Activated T-cell treated with anti-CD3 and anti-CD28 coated beads for 1 hour (primary cell): ENCODE data around the gene SHROOM4.

Experiments
- DNase-seq: peaks from one replicate; pipeline ENCODE4 v3.0.0-alpha.2; 2020; ENCODE audit warnings: low read depth

SHROOM4 gene

GRCh38 chrX:50780144-50780543 lies 33.9 kb downstream of the SHROOM4 start:
- DNase-seq = no peak

DNA sequence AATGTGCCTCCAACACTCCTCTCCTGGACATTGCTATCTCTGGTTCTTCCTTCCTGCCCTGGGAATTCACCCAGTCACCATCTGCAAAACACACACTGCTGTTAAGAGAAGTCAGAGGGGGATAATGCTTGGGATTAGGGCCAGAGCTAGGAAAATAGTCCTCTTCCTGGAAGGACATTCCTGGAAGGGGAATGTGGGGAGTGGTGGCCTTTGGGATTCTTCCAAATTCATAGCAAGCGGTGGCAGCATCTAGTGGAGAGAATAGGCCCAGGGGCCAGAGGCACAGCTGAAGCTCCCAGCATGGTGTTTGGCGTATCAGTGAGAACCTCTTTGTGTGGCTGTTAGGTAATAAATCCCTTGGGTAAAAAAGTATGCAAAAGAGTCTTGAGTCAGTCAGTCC lies 34.3 kb downstream of the SHROOM4 start:
- DNase-seq = no peak

- DNase-seq = no peak
Observed at GRCh38 chrX:50778272-50778671, 35.7 kb downstream of the SHROOM4 start.

GRCh38 chrX:50776248-50776647 lies 37.7 kb downstream of the SHROOM4 start:
- DNase-seq = no peak

DNA sequence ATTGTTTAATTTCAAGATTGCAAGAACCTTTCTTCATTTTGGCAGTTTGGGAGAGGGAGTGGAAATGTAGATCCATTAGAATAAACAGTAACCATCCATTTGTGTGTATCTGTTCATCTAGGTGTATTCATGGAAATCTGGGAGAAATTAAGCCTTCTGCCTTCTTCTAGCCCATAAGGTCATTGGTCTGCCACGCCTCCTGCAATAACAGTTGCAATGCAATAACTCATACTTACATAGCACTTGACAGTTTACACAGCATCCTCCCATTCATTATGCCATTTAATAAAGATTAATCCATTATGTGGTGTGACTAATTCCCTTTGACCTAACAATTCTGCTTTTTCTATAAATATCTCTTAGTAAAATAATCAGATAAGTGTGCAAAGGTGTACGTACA lies 42.6 kb downstream of the SHROOM4 start:
- DNase-seq = no peak

- no peak for DNase-seq
Observed at GRCh38 chrX:50770702-50771101, 43.3 kb downstream of the SHROOM4 start.

DNA sequence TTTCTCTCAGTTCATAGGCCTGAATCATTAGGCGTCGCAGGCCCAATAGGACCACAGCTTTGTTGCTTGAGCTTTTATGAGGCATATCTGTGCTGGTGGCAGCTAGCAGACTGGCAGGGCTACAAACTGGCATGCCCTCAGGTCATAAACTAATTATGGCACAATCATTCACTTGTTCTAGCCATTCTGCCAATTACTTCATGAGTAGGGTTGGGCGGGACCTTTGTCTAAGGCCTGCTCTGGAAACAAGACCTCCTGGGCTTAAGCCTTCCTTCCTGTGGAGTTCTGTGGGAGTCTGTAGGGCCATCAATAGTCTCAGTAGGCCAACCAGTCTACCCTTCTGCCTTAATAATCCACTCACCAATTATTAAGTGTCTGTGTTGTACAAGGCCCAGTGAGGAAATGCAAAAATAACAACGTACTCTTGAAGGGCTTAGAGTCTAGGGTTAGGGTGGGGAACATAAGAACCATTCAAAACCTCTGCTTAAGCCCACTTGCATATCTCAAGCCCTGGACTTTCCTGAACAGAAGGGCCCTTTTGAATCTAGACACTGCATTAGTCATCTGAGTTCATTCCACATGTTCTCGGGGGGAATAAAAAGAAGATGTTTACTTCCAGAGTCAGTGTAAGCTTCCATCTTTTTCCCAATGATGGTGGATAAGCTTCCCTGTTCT lies 44.5 kb downstream of the SHROOM4 start:
- DNase-seq = no peak

- no peak for DNase-seq
Observed at GRCh38 chrX:50768801-50769200, 45.2 kb downstream of the SHROOM4 start.

DNA sequence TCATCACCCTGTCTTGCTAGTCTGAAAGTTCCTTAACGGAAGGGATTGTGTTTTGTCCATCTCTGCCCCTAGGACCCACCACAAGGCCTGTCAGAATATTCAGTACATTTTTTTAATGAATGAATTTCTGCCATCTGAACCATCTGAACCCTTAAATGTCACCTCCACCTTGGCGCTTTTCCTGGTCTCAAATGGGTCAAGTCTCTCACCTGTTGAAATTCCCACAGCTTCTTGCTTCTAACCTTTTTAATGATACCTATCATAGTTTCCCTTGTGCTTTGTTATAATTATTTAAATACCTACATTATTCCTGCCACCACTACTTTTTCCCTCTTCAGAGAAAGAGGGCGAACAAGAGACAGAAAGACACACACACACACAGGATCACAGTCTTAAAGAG lies 48.0 kb downstream of the SHROOM4 start:
- no peak for DNase-seq

GRCh38 chrX:50762578-50762977 lies 51.4 kb downstream of the SHROOM4 start:
- DNase-seq = no peak

GRCh38 chrX:50756276-50756675 lies 57.7 kb downstream of the SHROOM4 start:
- no peak for DNase-seq

DNA sequence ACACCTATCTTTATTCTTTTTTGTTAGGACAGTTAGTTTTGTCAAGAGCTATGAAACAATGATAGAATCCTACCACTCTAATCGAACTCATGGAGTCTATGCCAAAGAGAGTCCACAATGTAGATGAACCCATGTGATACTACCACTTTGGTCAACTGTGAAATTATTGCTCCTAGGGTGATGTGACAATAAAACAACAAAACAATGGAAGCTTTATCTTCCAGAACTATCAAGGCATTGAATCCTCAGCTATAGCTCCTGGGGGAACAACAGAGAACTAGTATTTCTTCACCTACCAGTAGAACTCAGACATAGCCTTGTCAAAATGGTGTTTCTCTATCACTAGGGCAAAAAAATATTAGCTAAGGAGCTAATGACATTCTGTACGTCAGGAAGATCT lies 62.9 kb downstream of the SHROOM4 start:
- no peak for DNase-seq

DNA sequence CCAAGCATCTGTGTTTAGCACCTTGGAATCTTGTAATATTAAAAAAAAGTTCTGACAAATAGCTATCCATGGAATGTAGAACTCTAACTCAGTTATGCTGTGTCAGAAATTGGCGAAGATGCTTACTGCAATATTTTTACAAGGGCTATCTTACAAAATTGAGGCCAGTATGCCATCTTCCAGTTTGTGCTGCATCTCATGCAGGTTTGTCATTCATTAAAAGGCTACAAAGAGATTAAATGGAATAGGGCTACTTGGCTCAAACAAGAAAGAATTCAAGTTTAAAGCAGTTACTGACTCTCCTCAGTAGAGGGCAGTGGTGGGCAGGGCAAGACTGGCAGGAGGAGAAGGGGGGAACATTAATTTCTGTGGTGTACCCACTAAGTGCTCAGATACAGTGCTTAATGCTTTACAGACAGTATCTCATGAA lies 66.5 kb downstream of the SHROOM4 start:
- no peak for DNase-seq

GRCh38 chrX:50736656-50737055 lies 77.3 kb downstream of the SHROOM4 start:
- no peak for DNase-seq

DNA sequence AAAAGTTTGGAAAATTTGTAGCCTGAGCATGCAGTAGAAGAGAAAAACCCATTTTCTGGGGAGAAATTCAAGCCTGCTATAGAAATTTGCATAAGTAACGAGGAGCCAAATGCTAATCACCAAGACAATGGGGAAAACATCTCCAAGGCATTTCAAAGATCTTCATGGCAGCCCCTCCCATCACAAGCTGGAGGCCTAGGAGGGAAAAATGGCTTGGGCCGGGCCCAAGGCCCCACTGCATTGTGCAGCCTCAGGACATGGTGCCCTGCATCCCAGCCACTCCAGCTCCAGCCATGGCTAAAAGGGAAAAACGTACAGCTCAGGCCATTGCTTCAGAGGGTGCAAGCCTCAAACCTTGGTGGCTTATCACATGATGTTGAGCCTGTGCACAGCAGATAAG lies 87.7 kb downstream of the SHROOM4 start:
- no peak for DNase-seq

GRCh38 chrX:50725310-50725709 lies 88.7 kb downstream of the SHROOM4 start:
- no peak for DNase-seq

DNA sequence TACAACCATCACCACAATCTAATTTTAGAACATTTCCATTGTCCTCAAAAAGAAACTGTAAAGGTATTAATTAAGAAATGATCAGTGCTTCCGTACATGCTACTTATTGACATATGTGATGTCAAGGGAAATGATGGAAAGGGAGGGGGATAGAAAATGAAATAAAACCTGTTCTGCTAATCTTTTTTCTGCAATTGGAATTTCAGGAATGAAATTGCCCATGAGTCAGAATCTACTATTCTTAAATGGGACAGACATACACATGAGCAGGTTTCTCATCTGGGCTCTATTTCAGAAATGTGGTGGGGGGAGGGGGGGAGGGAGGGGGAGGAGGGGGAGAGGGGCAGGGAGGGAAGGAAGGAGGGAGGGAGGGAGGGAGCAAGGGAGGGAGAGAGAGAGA lies 91.0 kb downstream of the SHROOM4 start:
- no peak for DNase-seq

DNA sequence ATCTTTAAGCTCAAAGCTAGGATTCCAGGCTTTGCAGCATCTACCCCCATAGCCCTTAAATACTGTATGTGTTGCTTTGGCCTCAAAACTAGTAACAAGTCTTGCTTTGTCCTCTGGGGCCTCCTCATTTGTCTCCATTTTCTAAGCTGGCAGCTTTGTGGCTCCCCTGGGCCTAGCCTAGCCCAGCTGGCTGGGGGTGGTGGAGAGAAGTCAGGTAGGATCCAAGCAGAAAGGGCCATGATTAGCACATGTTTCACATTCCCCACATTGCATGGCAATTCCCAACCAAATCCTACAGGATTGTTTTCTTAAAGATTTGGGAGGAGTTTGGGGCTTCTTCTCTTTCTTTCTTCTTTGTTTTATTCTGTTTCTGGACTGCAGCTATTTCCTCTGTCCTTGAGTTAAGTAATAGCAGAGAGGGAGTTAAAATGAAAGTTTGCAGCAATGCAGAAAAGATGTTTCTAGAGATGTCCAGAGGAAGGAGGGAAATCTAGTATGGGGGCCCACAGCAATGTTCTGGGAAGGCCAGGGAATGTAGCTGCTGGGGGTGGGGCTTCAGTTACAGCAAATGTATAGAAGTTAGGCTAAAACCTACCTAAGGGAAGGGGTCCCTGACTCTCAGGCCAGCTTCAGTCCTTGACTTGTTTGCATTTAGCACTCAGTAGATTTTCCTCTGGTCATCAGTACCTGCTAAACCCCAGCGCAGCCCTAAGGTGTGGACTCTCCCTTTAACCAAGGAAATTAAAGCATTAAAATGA lies 92.1 kb downstream of the SHROOM4 start:
- DNase-seq = no peak

DNA sequence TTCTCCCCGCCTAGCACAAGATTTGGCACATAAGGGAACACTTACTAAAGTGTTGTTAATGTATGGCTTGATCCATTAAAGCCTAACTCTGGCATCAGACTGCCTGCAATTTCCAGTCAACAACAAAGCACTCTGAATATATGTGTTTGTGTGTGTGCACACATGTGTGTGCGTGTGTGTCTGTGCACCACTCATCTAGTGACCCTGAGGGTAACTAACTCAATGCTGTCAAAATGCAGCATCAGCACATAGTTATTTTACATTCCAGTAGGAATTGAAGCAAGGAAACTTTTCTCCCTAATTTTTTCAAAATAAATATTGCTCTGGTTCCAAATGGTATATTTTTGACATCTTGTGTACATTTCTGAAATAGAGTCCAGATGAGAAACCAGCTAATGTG lies 94.4 kb downstream of the SHROOM4 start:
- DNase-seq = no peak

DNA sequence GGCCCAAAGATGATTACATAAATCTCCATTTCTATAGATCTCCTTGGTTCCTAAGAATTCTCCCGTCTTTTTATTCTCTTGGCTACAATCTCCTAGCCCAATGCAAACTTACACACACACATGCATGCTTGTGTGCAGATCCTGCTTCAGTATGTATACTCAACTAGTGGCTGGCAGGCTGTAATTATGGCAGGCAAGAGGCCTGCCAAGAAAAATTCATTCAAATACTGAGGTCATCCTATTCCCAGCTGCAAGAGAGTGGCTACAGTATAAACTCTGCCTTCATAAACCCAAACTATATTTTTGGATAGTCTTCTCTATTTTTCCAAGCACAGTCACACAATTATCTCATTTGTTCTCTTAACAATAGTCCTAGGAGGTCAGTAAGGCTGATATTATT lies 95.2 kb downstream of the SHROOM4 start:
- no peak for DNase-seq

DNA sequence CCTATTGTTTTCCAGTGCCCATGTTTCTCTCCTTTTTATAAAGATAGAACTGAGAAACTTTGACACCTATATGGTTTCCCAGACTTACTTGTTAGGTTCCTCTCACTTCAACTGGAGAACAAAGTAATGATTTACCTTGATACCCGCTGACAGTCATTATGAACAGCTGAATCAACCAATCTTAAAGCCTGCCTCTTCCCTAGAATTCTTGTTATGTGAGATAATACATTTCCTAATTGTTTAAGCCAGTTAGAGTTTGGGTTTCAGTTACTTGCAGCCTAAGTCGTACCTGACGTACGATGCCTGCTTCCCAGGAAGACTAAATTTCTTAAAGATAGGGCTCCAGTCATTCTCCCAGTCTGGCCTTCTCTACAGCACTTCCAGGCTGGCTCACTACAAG lies 97.3 kb downstream of the SHROOM4 start:
- no peak for DNase-seq

DNA sequence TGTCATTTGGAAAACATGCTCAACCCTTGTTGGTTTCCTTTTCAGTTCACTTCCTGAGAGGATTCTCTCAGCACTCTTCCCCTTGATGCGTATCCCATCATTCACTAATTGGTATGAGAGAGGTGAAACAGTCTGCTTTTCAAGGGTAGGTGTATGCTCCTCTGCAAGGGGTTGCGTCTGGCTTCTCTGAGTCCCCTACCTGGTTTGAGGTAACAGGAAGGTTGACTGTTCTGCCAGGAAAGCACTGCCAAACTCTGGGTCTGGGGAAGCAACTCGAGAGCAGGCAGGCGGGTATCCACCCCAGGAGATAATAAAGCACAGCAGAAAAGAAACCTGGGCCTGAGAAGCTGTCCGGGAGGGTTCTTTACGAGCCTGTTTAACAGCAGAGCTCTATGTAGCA lies 101.2 kb downstream of the SHROOM4 start:
- DNase-seq = no peak

GRCh38 chrX:50711907-50712306 lies 102.1 kb downstream of the SHROOM4 start:
- no peak for DNase-seq
